GM19452 (cell line): ENCODE data around the gene KEAP1.
"Not testable (repeated sequence)": the region's sequence is repeated elsewhere in the genome, so short reads cannot be mapped to it uniquely, and the experiment has no call there.

Experiments
- ATAC-seq: cut with Tn5 transposase; IDR thresholded peaks from one replicate; pipeline ENCODE4 v1.9.1; 2021; ENCODE audit not compliant: unreplicated experiment

Gene KEAP1

DNA sequence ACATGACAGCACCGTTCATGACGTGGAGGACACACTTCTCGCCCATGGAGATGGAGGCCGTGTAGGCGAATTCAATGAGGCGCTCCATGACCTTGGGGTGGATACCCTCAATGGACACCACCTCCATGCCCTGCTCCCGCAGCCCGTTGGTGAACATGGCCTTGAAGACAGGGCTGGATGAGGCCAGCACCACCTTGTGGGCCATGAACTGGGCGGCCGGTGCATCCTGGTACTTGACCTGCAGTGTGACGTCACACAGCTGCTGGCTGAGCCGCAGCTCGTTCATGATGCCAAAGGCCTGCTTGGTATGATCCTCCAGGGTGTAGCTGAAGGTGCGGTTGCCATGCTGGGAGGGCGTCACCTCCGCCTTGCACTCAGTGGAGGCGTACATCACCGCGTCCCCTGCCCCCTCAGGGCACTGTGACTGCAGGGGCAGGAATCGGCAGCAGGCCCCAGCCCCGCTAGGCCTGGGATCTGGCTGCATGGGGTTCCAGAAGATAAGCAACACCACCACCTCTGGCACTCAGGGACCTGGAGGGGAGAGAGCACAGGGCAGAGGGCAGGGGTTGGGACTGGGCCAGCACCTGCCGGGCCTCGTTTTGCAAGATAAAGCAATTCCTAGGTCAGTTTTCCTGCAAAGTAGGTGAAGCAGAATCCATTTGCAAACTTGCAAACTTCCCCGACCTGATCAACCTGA lies 3.5 kb downstream of the KEAP1 start:
- ATAC-seq = no peak

DNA sequence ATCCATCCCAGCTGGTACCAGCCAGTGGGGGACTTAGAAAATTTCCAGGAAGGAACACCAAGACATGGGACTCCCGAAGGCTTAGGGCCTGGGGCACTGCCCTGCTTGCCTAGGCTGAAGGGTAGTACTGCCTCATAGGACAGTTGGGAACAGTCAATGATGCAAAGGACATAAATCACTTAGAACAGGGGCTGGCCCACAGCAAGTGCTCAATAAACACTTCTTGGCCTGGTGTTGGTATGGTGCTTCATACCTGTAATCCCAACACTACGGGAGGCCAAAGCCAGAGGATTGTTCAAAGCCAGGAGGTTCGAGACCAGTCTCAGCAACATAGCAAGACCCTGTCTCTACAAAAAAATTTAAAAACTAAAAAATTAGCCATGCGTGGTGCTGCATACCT lies 5.8 kb downstream of the KEAP1 start:
- no peak for ATAC-seq

- no peak for ATAC-seq
Observed at GRCh38 chr19:10491472-10492047, 11.6 kb downstream of the KEAP1 start.

- no peak for ATAC-seq
Observed at GRCh38 chr19:10486551-10486950, 16.6 kb downstream of the KEAP1 start.

GRCh38 chr19:10478903-10479384 lies 24.2 kb downstream of the KEAP1 start:
- ATAC-seq = no peak

- no peak for ATAC-seq
Observed at GRCh38 chr19:10478476-10478875, 24.7 kb downstream of the KEAP1 start.

DNA sequence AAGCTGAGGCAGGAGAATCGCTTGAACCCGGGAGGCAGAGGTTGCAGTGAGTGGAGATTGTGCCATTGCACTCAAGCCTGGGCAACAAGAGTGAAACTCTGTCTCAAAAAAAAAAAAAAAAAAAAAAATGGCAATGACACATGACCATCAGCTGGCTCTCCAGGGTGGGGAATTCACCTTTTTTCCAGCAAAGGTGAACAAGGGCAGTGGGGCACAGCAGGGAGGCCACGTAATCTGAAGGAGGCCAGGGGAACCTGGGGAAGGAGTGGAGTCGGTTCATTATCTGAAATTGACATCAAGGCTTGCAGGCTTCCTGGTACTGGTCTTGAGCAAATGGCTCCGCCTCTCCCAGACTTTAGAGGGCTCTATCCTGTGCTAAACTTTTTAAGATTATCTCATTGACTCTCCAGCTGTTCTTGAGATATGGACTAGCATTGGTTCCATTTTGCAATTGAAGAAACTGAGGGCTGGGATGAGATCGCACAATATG lies 28.1 kb downstream of the KEAP1 start:
- ATAC-seq = no peak

DNA sequence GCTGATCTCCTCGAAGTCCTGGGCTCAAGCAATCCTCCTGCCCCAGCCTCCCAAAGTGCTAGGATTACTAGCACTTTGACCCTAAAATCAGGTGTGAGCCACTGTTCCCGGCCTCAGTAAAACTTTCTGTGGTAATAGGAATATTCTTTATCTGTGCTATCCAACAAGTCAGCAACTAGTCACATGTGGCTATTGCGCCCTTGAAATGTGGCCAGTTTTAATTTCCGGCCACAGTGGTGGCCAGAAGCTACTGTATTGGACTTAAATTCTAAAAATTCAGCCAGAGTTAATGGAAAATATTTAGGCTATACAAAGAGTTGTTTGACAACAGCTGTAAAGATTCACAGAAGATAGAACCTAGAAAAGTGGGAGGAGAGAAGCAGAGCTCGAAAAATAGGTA lies 30.0 kb downstream of the KEAP1 start:
- ATAC-seq = no peak

- ATAC-seq = no peak
Observed at GRCh38 chr19:10471909-10472308, 31.2 kb downstream of the KEAP1 start.

DNA sequence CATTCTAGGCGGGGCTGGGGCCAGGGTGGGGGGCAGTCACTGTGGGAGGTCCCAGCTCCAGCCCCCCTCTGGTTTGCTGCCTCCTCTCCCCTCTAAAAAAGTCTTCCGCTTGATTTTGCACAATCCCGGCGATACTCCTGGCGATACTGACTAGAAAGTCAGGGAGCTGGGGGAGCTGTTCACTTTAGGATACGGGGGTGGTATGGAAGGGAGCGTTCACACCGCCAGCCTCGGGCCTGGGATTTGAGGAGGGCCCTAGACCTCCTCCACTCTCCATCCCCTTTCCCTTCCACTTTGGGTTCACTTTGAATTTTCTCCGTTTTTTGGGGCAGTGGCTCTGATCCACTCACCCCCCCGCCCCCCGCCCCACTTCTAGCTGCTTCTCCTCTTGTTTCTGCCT lies 35.0 kb downstream of the KEAP1 start:
- ATAC-seq = no peak

DNA sequence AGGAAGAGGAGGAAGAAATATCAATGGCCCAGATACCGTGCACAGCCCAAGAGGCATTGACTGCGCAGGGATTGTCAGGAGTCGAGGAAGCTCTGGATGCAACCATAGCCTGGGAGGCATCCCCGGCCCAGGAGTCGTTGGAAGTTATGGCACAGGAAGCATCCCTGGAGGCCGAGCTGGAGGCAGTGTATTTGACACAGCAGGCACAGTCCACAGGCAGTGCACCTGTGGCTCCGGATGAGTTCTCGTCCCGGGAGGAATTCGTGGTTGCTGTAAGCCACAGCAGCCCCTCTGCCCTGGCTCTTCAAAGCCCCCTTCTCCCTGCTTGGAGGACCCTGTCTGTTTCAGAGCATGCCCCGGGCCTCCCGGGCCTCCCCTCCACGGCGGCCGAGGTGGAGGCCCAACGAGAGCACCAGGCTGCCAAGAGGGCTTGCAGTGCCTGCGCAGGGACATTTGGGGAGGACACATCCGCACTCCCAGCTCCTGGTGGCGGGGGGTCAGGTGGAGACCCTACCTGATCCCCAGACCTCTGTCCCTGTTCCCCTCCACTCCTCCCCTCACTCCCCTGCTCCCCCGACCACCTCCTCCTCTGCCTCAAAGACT lies 36.0 kb downstream of the KEAP1 start:
- no peak for ATAC-seq

GRCh38 chr19:10464456-10464855 lies 38.7 kb downstream of the KEAP1 start:
- ATAC-seq = no peak

GRCh38 chr19:10462557-10462956 lies 40.6 kb downstream of the KEAP1 start:
- no peak for ATAC-seq

- ATAC-seq = not testable (repeated sequence)
Observed at GRCh38 chr19:10462042-10462441, 41.1 kb downstream of the KEAP1 start.

DNA sequence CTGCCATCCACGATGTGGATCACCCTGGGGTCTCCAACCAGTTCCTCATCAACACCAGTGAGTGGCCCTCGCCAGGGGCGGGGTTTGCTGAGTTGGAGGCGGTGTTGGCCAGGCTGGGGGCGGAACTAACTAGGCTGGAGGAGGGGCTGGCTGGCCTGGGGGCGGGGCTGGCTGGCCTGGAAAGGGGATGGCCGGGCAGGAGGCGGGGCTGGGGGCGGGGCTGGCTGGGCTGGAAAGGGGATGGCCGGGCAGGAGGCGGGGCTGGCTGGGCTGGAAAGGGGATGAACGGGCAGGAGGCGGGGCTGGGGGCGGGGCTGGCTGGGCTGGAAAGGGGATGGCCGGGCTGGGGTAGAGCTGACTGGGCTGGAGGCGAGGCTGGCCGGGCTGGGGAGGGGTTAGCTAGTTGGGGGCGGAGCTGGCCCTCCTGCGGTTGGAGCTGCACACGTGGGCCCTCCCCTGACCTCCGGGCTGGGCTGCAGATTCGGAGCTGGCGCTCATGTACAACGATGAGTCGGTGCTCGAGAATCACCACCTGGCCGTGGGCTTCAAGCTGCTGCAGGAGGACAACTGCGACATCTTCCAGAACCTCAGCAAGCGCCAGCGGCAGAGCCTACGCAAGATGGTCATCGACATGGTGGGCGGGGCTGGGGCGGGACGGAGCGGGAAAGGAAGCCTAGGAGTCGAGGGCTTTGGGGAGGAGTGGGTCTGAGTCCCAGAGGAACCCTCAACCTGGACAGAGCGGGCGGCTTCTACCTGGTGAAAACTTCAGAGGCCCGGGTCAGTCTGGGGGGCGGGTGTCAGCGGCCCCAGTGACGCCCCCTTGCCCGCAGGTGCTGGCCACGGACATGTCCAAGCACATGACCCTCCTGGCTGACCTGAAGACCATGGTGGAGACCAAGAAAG lies 41.9 kb downstream of the KEAP1 start:
- ATAC-seq = peak; percentile 90

- peak; percentile 14 for ATAC-seq
Observed at GRCh38 chr19:10460714-10461046, 42.5 kb downstream of the KEAP1 start.

- not testable (repeated sequence) for ATAC-seq
Observed at GRCh38 chr19:10458733-10459132, 44.4 kb downstream of the KEAP1 start.

DNA sequence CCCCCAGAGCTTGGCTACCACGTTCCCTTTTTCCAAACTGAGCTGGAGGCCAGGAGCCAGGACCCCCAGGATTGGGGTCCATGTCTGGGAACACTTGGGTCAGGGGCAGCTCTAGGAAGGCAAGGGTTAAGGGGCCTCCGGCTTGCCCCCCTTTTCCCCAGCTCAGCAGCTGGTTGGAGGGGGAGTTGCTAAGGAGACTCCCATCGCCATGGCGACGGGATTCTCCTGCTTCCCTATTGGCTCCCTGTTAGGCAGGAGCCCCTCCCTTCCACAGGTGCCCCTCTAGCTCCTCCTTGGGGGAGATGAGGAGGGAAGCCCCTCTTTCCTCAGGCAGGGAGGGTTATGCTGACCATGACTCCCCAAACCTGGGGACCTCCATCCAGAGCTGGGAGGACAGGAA lies 48.9 kb downstream of the KEAP1 start:
- no peak for ATAC-seq

GRCh38 chr19:10453852-10454251 lies 49.3 kb downstream of the KEAP1 start:
- no peak for ATAC-seq

DNA sequence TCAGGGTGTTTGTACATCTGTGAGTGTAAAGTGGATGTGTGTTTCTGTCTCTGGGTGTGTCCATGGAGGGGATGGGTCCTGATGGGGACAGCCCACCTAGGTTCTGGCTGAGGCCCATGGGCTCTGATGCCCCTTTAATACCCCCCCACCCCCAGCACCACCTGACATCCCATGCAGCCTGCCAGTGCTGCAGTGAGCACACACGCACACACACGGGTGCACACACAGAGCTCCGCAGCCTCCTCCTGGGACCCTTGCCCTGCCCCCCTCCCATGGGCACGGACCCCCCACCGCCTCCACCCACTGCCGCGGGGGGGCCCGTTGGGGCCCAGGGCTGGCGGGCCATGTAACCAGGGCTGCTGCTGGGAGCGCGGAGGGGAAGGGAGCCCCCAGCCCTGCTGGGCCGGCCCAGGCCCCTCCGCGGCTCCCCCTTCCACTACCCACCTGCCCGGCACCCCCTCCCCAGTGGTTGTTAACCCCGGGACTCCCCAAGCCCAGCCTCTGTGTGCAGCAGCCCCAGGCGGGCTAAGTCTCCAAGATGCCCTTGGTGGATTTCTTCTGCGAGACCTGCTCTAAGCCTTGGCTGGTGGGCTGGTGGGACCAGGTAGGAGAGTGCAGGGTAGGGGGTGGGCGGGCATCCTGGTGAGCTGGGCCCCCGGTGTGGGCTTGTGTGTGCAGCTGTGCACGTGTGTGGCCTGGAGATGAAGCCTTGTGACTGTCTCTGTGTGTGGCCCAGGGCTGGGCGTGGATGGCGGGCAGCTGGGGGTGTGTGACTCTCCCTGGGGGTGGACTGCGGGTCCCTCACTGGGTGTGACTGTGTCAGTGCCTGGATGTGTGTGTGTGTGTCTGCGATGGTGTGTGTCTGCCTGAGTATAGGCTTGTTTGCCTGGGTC lies 50.2 kb downstream of the KEAP1 start:
- no peak for ATAC-seq
